NCI-H345 treated with DMSO at 0.1 percent for 48 hours (cell line): ENCODE results near the gene RTKN2.
"Not testable (repeated sequence)": the region's sequence is repeated elsewhere in the genome, so short reads cannot be mapped to it uniquely, and the experiment has no call there.

Source experiments
- DNase-seq: peaks from one replicate; lab custom pipeline; 2025; ENCODE audit not compliant: unreplicated experiment; lab: John Stamatoyannopoulos, UW

The RTKN2 gene

DNA sequence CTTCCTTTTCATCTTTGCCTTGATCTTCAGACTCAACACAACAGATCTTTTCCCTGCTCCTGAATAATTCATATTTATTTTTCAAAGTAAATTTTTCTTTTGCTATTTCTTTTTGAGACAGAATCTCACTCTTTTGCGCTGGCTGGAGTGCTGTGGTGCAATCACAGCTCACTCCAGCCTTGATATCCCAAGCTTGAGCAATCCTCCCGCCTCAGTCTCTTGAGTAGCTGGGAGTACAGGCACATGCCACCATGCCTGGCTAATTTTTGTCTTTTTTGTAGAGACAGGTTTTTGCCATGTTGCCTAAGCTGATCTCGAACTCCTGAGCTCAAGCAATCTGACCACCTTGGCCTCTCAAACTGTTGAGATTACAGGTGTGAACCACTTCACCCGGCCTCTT, 9.2 kb downstream of the RTKN2 start:
- no peak for DNase-seq

DNA sequence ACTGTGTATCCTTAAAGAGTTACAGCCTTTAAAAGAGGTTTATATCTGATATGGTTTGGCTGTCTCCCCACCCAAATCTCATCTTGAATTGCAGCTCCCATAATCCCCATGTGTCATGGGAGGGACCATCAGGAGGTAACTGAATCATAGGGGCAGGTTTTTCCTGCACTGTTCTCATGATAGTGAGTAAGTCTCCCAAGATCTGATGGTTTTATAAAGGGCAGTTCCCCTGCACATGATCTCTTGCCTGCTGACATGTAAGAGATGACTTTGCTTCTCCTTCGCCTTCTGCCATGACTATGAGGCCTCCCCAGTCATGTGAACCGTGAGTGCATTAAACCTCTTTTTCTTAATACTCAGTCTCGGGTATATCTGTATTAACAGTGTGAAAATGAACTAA, 9.7 kb downstream of the RTKN2 start:
- DNase-seq: no peak

DNA sequence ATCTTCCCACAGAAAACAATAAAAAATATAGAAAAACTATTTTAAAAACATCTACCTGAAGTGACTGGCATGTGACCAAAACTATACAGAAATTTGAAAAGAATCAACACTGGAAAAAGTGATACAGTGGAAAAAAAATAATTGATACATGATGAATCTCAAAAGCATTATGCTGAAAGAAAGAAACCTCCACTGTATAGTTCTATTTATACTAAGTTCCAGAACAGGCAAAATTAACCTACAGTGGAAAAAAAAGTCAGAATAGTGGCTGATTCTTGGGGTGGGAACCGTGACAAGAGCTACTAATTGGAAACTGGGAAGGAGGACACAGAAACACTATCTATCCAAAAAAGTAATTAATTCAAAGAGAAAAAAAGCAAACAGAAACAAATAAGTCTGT, 14.9 kb downstream of the RTKN2 start:
- DNase-seq: no peak

GRCh38 chr10:62252051-62252450, 16.6 kb downstream of the RTKN2 start:
- DNase-seq: no peak

DNA sequence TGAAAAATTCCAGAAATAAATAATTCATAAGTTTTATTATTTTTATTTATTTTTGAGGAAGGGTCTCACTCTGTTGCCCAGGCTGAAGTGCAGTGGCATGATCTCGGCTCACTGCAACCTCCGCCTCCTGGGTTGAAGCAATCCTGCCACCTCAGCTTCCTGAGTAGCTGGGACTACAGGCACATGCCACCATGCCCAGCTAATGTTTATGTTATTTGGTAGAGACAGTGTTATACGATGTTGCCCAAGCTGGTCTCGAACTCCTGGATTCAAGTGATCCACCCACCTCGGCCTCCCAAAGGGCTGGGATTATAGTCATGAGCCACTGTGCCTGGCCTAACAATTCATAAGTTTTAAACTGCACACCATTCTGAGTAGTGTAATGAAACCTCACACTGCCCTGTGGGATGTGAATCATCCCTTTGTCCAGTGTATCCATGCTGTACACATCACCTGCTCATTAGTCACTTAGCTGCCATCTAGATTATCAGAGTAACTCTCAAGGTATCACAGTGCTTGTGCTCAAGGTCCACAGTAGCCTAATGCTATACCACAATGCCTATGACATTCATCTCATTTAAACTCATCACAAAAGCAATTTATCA, 17.9 kb downstream of the RTKN2 start:
- no peak for DNase-seq

DNA sequence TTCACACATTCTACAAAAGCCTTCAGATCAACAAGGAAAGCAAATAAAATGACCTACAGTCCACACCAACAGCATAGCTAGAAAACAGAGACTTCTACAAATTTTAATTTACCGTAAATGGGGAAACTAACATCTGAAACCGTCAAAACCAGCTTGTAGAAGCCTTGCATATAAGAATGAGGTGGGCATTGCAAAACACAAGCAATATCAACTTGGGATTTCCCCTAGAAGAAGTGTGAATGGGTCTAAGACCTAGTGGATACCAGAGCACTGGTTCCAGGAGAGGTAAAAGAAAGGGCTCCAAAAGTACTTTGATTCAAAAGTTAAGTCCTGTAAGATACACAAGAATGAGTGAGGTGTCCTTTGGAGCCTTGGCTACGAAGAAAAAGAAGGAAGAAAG, 18.7 kb downstream of the RTKN2 start:
- DNase-seq: no peak

DNA sequence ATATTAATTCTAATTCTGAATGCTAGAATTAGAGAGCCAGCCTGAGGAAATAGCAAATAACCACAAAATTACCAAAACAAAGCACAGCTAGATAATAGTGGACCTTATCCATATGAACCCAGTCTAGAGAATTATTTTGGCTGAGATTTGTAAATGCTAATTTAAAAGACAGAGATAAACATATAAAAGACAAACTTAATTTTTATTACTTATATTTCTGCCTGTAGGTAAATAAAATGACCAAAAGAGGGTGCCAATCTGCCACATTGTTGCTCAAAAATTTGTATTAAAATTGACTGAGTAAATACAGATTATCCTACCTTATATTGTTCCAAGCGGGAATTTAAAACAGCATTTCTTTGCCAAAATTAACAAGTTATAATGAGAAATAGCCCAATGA, 20.2 kb downstream of the RTKN2 start:
- DNase-seq: no peak

DNA sequence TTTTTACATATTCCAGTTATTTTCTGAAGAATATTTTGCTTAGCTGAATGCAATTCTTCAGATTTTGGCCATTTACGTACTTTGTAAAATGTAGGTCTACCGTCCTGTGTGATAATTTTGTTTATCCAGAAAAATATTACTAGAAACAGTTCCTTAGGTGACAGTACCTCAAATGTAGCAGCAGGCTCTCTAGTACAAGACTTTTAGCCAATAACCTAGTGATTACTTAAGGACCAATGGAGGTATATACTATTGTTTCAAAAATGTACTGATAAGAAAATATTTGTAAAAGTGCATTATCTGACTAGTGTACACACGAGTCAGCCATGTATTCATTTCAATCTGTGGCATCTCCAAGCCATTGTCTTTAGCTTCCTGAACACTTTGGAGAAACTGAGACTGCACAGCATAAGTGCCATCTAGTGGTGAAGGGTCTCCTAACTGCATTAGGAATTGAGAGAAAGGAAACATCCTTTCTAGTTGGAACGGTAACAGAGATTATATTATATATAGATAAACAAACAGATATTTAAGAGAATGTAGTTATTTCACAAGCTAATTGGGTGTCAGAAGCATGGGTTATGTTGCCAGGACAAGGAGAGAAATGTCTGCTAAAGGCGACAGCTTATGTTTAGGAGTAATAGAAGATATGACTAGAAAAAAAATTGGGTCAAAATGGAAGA, 23.7 kb downstream of the RTKN2 start:
- peak; percentile 5 for DNase-seq

- DNase-seq: no peak
These were observed 24.6 kb downstream of the RTKN2 start for GRCh38 chr10:62244088-62244487.

DNA sequence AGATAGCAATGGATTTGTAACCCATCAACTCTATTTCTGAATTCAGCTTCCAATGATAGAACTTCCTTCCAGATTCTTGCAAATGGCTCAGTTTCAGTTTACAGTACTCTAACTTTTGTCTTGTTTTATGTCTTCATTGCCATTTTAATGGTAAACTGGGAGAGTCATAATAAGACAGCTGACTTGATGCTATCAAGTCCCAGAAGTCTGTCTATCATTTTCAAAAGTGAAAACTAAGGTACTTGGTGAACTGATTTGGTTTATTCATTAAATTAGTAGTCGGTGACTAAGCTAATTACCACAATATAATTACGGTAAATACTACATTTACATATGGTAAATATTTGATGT, 25.0 kb downstream of the RTKN2 start:
- no peak for DNase-seq

GRCh38 chr10:62242965-62243646, 25.5 kb downstream of the RTKN2 start:
- not testable (repeated sequence) for DNase-seq

DNA sequence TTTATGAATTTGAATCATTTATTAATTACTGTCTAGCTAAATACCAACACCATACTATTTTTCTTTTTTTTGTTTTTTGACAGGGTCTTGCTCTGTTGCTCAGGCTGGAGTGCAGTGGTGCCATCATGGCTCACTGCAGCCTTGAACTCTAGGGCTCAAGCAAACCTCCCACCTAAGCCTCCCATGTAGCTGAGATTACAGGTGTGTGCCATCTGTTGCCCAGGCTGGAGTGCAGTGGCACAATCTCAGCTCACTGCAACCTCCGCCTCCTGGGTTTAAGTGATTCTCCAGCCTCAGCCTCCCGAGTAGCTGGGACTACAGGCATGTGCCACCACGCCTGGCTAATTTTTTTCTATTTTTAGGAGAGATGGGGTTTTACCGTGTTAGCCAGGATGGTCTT, 27.1 kb downstream of the RTKN2 start:
- not testable (repeated sequence) for DNase-seq

DNA sequence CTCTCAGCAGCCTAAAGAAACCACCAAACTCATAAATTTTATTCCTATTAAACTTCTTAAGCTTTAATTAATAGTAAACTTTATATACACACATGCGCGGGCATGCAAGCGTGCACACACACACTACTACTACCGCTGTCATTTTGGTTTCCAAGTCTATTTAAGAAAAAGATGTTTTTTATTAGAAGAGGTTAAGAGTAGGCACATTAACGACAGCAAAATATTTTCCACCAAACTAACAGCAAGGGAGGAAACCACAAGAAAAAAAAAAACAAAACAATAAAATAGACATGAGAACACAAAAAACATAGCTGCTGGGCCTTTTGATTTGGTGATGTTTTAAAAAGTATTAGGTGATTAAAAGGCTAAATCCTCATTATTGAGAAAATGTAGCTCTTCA, 28.6 kb downstream of the RTKN2 start:
- no peak for DNase-seq

- no peak for DNase-seq
These were observed 29.8 kb downstream of the RTKN2 start for GRCh38 chr10:62238880-62239279.

DNA sequence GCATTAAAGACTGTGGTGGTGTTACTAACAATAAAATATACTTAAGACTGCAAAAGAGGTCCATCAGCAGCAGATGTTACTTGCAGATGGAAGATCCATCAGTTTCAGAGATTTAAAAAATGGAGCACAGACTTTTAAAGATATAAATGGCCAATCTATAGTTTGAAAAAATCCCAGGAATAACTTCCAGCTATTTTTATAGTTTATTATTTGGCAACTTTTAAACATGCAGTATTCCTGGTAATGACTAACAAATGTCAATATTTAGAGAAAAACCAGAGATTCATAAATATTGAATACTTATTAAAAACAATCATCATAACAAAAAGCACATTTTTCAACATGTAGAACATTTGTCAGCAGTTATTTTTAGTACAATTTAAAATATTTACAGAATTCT, 30.7 kb downstream of the RTKN2 start:
- no peak for DNase-seq

- no peak for DNase-seq
These were observed 31.1 kb downstream of the RTKN2 start for GRCh38 chr10:62237506-62237905.

DNA sequence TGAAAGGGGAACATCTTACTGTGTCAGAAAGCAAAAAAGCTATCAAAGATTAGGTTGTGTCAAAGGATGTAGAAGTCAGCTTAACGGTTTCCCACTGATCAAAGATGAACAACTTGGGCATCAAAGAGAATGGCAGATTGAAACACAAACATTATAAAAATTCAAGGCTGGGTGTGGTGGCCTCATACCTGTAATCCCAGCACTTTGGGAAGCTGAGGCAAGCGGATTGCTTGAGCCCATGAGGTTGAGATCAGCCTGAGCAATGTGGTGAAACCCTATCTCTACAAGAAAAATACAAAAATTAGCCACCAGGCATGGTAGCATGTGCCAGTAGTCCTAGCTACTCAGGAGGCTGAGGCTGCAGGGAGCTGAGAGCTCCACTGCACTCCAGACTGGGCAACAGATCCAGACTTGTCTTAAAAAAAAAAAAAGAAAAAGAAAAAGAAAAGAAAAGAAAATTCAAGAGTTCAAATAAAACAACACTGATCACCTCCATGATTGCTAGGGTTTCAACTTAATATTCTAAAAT, 34.5 kb downstream of the RTKN2 start:
- no peak for DNase-seq

DNA sequence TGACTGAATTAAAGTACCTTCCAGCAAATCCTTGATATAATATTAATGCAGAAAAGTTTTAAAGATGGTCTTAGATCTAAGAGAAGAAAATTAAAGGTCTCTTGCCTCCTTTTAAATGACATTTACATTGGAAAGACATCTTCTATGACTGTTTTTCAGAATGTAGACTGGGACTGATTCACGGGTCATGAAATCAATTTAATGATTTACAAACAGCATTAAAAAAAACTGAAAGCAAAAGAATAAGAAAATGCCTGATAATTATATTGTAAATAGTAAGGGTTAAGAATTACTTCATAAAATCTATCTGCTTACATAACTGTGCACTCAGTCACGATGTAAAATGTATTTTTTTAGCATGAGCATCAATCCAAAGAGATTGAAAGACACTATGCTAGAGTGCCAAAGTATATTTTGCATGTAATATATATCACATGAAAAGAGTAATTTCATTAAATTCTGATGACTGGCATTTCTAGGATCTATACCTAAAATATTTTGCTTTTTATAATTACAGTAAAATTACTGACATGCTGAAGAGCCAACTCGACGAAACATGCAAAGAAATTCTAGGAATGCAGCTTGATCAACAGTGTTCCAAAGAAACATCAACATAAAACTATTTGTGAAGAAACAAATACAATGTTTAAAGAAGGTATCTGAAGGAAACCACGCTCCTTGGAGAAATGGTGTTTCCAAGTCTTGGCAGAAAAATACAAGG, 35.1 kb downstream of the RTKN2 start:
- DNase-seq: no peak

DNA sequence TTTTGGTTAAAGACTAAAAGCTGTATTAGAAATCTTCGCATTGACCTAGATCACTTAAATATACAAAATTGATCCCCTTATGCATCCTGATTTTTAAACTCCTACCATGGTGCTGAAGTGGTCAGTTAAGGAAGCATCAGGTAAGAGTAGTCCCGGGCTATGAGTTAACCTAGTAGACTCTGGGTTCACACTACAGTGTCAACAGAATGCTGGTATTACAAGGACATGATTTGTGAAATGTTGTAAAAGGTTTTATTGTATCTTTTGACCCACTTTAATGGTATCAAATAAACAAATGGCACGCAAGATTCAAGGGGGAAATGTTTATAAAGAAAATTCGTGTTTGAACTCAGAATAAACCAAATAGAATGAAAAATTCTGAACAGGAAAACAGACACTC, 36.8 kb downstream of the RTKN2 start:
- no peak for DNase-seq

- no peak for DNase-seq
These were observed 37.3 kb downstream of the RTKN2 start for GRCh38 chr10:62231371-62231770.

DNA sequence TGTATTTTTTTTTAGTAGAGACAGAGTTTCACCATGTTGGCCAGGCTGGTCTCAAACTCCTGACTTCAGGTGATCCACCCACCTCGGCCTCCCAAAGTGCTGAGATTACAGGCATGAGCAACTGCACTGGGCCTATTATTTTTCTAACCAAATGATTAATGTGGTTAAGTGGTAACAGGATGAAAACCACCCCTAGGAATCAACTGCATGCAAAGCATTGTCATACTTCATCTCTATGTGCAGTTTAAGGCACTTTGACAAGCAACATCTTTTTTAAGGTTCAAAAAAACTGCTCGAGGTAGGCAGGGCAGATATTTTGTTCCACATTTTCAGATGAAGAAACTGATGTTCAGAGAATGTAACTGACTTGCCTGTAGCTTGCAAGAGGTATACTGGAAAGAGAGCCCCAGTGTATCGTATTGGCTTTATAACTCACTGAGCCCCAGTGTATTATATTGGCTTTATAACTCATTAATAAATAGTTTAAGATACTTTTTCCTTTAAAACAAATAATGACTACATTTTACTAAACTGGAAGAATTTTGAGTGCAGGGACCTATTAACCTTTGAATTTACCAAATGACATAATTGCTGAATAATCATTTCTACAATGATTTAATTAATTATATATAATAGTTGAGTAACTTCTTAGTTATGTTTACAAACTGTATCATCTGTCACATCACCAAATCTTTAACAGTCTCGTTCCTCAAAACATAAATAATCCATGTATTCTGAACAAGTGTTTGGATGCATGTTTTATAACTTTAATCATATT, 38.1 kb downstream of the RTKN2 start:
- no peak for DNase-seq
